Astrocyte (in vitro differentiated cells and primary cell): ENCODE measurements around the gene DIO1. TPM values are rescaled to one million over a fixed set of nuclear protein-coding genes. Genes with fewer than 3 reads are reported as not detected.

Source experiments
- DNase-seq: peaks from one replicate; pipeline ENCODE4 v3.0.0-alpha.2; 2010; ENCODE audit warnings: low read depth
- FAIRE-seq: peaks from 2 replicates; lab custom pipeline; 2011; peaks lifted over from hg19 to GRCh38; lab: Jason Lieb, UNC
- H2AFZ ChIP-seq: 2 replicates; pipeline ENCODE4 v1.6.0; 2012; ENCODE audit warnings: low read depth, low read length, inconsistent platforms
- H3K27ac ChIP-seq: 2 replicates; pipeline ENCODE4 v1.5.1; 2011; ENCODE audit warnings: low read depth, low read length, inconsistent platforms
- H3K27me3 ChIP-seq: 2 replicates; pipeline ENCODE4 v1.6.0; 2011; ENCODE audit warnings: low read length, inconsistent platforms; ENCODE audit not compliant: insufficient read depth
- H3K36me3 ChIP-seq: 2 replicates; pipeline ENCODE4 v1.5.1; 2011; ENCODE audit warnings: low read length, inconsistent platforms; ENCODE audit not compliant: insufficient read depth
- H3K4me1 ChIP-seq: 2 replicates; pipeline ENCODE4 v1.5.1; 2011; ENCODE audit warnings: low read length, inconsistent platforms; ENCODE audit not compliant: insufficient read depth
- H3K4me2 ChIP-seq: 2 replicates; pipeline ENCODE4 v1.6.0; 2012; ENCODE audit warnings: low read length, inconsistent platforms
- H3K4me3 ChIP-seq: 2 replicates; pipeline ENCODE4 v1.5.1; 2011; ENCODE audit warnings: low read depth, mild to moderate bottlenecking, low read length, inconsistent platforms; ENCODE audit not compliant: insufficient read depth
- H3K79me2 ChIP-seq: 2 replicates; pipeline ENCODE4 v1.6.0; 2012; ENCODE audit warnings: mild to moderate bottlenecking, low read length, inconsistent platforms; ENCODE audit not compliant: insufficient read depth
- H3K9ac ChIP-seq: 2 replicates; pipeline ENCODE4 v1.6.0; 2012; ENCODE audit warnings: mild to moderate bottlenecking, low read length, inconsistent platforms
- H3K9me3 ChIP-seq: 2 replicates; pipeline ENCODE4 v1.5.1; 2012; ENCODE audit warnings: low read depth, mild to moderate bottlenecking, low read length, inconsistent platforms; ENCODE audit not compliant: insufficient read depth
- H4K20me1 ChIP-seq: 2 replicates; pipeline ENCODE4 v1.6.0; 2012; ENCODE audit warnings: low read length, inconsistent platforms; ENCODE audit not compliant: insufficient read depth
- H3K27ac Mint-ChIP-seq: one replicate; pipeline ENCODE4 v1.8.0; 2021; ENCODE audit warnings: mild to moderate bottlenecking, mixed read lengths; ENCODE audit not compliant: unreplicated experiment
- H3K27me3 Mint-ChIP-seq: one replicate; pipeline ENCODE4 v1.8.0; 2021; ENCODE audit warnings: low read depth, mixed read lengths; ENCODE audit not compliant: unreplicated experiment
- H3K36me3 Mint-ChIP-seq: one replicate; pipeline ENCODE4 v1.8.0; 2021; ENCODE audit warnings: low read depth, mixed read lengths; ENCODE audit not compliant: unreplicated experiment
- H3K4me1 Mint-ChIP-seq: one replicate; pipeline ENCODE4 v1.8.0; 2021; ENCODE audit warnings: low read depth, mixed read lengths; ENCODE audit not compliant: unreplicated experiment
- H3K4me3 Mint-ChIP-seq: one replicate; pipeline ENCODE4 v1.8.0; 2021; ENCODE audit warnings: mild to moderate bottlenecking, moderate library complexity, mixed read lengths; ENCODE audit not compliant: unreplicated experiment
- H3K9me3 Mint-ChIP-seq: one replicate; pipeline ENCODE4 v1.8.0; 2021; ENCODE audit warnings: mild to moderate bottlenecking, mixed read lengths; ENCODE audit not compliant: unreplicated experiment
- EZH2 ChIP-seq: IDR thresholded peaks from 2 replicates; pipeline ENCODE4 v1.6.1; 2012; ENCODE audit warnings: mild to moderate bottlenecking, low read length, inconsistent platforms; ENCODE audit not compliant: insufficient read depth
- total RNA-seq: library from RNA; stranded (reverse); gene quantifications from 2 replicates; pipeline ENCODE4 v1.2.1, GENCODE V29; 2021
- TF ChIP-seq, protein P1 (sequence below): IDR thresholded peaks from 2 replicates; pipeline ENCODE4 v1.5.1; 2011; ENCODE audit warnings: low read depth, mild to moderate bottlenecking, inconsistent platforms, low read length, moderate library complexity; ENCODE audit not compliant: insufficient read depth

Gene DIO1
- total RNA-seq, 1 donor from 2014 or later, result not detected

DNA sequence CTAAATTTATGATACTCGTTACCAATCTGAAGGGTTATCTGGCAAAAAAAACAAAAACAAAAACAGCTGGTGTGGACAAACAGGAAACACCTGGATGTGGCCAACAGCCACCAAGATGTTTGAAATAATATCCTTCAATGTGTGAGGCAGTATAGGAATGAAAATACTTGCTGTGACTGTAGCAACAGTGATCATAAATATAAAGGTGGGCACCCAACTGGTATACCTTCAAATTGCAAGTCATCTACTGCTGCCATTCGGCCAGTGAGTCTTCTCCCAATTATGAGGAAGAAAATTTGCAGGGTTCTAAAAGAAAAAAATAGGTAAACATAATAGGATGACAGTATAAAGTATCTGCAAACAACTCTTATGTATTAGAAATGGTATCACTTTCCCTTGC, 5.3 kb upstream of the DIO1 start:
- H4K20me1 ChIP-seq, result no peaks in the 10 kb centered on the region
- H3K4me1 ChIP-seq, result peaks cover 8% of the 10 kb centered on the region
- no peaks in the 10 kb centered on the region for H3K36me3 ChIP-seq
- no peak overlapping the region for H3K27ac ChIP-seq
- Mint-ChIP-seq H3K36me3 (peaks cover 3% of the 10 kb centered on the region), H3K4me1 (no peaks in the 10 kb centered on the region), H3K27me3 (peaks cover 1% of the 10 kb centered on the region), H3K27ac (peak overlapping the region; percentile 86), H3K9me3 (peaks cover 3% of the 10 kb centered on the region), H3K4me3 (peak overlapping the region; percentile 96)
- peak overlapping the region; percentile 81 for H3K4me3 ChIP-seq
- DNase-seq (no peak), FAIRE-seq (no peak)
- no peaks in the 10 kb centered on the region for H3K79me2 ChIP-seq
- peak overlapping the region; percentile 90 for H3K4me2 ChIP-seq
- H2AFZ ChIP-seq, result no peak overlapping the region
- H3K27me3 ChIP-seq, result no peaks in the 10 kb centered on the region
- TF ChIP-seq EZH2, result no peak
- TF ChIP-seq, protein P1, sequence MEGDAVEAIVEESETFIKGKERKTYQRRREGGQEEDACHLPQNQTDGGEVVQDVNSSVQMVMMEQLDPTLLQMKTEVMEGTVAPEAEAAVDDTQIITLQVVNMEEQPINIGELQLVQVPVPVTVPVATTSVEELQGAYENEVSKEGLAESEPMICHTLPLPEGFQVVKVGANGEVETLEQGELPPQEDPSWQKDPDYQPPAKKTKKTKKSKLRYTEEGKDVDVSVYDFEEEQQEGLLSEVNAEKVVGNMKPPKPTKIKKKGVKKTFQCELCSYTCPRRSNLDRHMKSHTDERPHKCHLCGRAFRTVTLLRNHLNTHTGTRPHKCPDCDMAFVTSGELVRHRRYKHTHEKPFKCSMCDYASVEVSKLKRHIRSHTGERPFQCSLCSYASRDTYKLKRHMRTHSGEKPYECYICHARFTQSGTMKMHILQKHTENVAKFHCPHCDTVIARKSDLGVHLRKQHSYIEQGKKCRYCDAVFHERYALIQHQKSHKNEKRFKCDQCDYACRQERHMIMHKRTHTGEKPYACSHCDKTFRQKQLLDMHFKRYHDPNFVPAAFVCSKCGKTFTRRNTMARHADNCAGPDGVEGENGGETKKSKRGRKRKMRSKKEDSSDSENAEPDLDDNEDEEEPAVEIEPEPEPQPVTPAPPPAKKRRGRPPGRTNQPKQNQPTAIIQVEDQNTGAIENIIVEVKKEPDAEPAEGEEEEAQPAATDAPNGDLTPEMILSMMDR, result no peak
- H3K9ac ChIP-seq, result no peak overlapping the region
- H3K9me3 ChIP-seq, result no peaks in the 10 kb centered on the region

DNA sequence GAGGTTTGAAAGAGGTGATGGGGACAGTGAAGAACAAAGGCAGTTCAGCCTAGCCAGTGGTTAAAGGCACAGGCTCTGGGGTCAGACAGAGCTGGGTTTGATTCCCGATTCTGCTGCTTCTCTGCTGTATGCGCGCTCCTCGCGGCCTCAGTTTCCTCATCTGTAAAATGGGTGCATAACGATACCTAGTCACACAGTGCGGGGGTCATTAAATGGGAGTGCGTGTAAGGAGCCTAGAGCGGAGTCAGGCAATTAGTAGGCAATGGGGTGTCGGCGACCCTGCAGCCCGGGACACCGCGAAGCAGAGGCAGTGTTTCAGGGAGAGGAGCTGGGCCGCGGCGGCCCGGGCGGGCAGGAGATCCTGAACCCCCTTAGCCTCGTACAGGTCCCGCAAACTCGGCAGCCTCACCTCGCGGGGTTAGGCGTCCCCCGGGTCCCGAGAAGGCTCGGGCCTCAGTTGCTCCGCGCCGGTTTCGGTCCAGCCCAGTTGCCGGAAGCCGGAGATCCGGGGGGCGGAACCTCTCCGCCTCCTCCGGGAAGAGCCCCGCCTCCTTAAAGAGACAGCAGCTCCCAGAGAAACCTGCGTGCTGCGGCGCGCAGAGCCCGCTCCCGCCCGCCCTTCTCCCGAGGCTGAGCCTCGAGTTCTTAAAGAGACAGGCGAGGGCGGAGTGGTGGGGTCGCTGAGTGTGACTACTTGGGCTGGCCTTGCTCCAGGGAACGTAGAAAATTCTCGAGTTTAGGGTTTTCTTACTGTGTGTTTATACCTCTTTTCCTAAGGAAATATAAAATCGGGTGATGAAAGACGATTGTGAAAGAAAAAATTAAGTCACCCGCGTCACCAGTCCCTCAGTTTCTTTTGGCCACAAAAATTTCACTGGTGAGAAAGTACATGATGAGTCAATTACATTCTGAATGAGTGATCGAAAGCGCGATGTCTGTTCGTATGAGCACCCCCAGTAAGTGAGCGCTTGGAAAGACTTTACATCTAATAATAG, 4.4 kb upstream of the DIO1 start, which contains the start of gene YIPF1:
Gene YIPF1 (minus strand): TSS at position 494 of the 995 bp plus-strand sequence. CDS start 860 bp downstream, outside the sequence.
- peaks cover 8% of the 10 kb centered on the region for H3K4me1 ChIP-seq
- peak within 1 kb of the TSS; percentile 73 for H3K27ac ChIP-seq
- FAIRE-seq (no peak), DNase-seq (peak; percentile 79)
- peak within 1 kb of the TSS; percentile 81 for H3K4me3 ChIP-seq
- Mint-ChIP-seq H3K27ac (peak within 1 kb of the TSS; percentile 92), H3K36me3 (peaks cover 3% of the 10 kb centered on the region), H3K4me3 (peak within 1 kb of the TSS; percentile 96), H3K27me3 (peaks cover 3% of the 10 kb centered on the region), H3K4me1 (no peaks in the 10 kb centered on the region), H3K9me3 (peaks cover 3% of the 10 kb centered on the region)
- H3K9ac ChIP-seq, result peak within 1 kb of the TSS; percentile 90
- no peaks in the 10 kb centered on the region for H4K20me1 ChIP-seq
- no peaks in the 10 kb centered on the region for H3K27me3 ChIP-seq
- H2AFZ ChIP-seq, result peak within 1 kb of the TSS; percentile 96
- no peaks in the 10 kb centered on the region for H3K79me2 ChIP-seq
- H3K4me2 ChIP-seq, result peak within 1 kb of the TSS; percentile 90
- TF ChIP-seq, protein P1, result no peak
- TF ChIP-seq EZH2, result no peak
- H3K9me3 ChIP-seq, result no peaks in the 10 kb centered on the region
- H3K36me3 ChIP-seq, result no peaks in the 10 kb centered on the region
